Stimulated activated CD8-positive, alpha-beta memory T cell treated with anti-CD3 and anti-CD28 coated beads, Interleukin-7, amount 100 ng/mL, for 1 hour (primary cell): Measurements from ENCODE around the gene MB.

ENCODE experiments used
- DNase-seq, 2 donors: peaks; one replicate each; pipeline ENCODE4 v3.0.0-alpha.2; 2020; ENCODE audit warnings: low read depth in 2 of 2

Gene MB

GRCh38 chr22:35615156-35615555, 2.0 kb downstream of the MB start:
- no peak for DNase-seq

DNA sequence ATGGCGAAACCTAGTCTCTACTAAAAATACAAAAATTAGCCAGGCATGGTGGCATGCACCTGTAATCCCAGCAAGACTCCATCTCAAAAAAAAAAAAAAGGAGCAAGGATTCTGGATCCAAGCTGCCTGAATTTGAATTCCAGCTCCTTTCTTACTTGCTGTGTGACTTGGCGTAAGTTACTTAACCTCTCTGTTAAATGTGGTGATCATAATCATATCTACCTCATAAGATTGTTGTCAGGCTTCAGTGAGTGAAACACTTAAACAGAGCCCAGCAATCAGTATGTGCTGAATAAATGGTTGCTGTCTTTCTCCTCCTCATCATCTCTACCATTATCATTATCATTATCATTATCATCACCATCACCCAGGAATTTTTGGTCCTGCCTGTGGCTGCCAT, 2.7 kb downstream of the MB start:
- DNase-seq, result no peak

- no peak for DNase-seq
Measured at GRCh38 chr22:35612903-35613302, 4.2 kb downstream of the MB start.

GRCh38 chr22:35611891-35612576, 5.1 kb downstream of the MB start:
- DNase-seq, result no peak

DNA sequence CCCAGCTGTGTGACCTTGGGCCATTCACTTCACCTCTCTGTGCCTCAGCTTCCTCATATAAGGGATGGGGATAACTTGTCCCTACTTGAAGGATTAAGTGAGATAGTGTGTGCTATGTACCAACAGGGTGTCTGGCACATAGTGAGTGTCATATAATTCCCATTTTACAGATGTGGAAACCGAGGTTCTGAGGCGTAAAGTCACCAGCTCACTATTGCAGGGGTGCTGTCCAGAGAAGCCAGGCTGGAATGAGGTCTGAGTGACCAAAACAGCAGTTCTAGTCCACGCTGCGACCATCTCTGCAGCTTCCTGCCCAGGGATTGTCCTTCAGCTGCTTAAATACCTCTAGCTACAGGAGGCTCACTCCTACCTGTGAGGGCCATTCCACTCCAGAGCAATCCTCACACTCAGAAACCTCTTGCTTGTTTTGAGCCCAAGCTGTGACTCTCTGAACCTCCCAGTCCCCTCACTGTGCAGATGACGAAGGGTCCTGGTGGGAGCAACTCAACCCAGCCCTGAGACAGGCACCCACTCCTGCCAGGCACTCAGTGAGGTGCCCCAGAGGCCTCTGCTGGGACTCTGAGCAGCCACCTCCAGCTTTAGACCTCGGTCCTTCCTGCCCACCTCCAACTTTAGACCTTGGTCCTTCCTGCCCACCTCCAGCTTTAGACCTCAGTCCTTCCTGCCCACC, 5.8 kb downstream of the MB start:
- no peak for DNase-seq

GRCh38 chr22:35610741-35611140, 6.4 kb downstream of the MB start:
- no peak for DNase-seq

DNA sequence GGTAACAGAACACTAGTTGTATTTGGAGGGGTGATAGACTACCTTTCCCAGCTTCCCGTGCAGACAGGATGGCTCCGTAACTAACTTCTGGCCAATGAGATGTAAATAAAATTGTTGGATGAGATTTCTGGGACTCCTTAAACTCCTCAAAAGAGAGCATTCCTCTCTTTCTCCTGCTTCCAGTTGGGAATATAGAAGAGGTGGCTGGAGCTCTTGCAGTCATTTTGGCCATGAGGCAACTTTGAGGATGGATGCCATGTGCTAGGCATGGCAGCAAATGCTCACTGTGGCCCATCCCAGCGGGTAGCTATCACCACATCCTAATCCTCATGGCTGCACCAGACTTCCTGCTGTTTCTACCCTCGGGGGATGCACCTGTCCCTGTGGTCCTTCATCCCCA, 7.4 kb downstream of the MB start:
- no peak for DNase-seq

- no peak for DNase-seq
Measured at GRCh38 chr22:35609261-35609660, 7.9 kb downstream of the MB start.

GRCh38 chr22:35608088-35608487, 9.0 kb downstream of the MB start:
- no peak for DNase-seq

- no peak for DNase-seq
Measured at GRCh38 chr22:35606916-35607315, 10.2 kb downstream of the MB start.

DNA sequence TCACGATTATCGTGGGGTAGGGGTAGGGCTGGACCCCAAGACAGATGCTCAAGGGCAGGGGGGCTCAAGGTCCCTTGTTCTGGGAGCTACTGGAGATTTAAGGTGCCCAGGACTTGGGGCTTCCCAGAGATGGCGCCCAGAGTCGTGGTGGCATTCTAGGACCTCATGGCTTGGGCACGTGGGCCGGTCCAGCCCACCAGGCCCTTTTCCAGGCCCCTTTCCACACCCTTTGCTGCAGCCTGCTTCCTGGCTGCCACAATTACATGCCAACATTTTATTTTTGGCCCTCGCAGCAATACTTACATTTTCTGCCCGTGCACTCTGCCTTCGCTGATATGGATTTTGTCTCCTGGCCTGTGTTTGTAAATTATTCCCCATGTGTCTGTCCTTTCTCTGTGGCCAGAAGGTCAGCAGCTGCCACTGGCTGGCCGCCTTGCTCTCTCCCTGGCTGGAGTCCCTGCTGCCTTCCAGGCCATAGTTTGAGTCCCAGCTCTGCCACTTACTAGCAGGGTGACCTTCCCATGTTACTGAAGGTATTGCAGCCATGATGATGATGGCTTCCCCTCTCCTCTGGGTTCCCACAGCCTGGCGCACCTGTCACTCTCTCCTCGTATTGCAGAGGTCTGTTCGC, 11.2 kb downstream of the MB start:
- no peak for DNase-seq

DNA sequence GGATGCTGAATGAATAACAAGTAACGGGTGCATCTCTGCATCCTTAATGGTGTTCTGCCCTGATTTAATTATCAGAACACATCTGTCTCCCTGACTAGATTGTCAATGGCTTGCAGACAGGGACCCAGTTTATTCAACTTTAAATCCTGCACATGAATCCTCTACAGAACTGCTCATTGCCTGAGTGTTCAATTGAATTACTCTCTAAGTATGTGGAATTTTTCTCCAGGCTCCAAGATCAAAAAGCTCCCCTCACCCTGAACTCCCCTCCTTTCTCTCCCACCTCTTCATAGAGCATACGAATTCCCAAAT, 11.8 kb downstream of the MB start:
- no peak for DNase-seq

- DNase-seq, result no peak
Measured at GRCh38 chr22:35604621-35605368, 12.3 kb downstream of the MB start.

DNA sequence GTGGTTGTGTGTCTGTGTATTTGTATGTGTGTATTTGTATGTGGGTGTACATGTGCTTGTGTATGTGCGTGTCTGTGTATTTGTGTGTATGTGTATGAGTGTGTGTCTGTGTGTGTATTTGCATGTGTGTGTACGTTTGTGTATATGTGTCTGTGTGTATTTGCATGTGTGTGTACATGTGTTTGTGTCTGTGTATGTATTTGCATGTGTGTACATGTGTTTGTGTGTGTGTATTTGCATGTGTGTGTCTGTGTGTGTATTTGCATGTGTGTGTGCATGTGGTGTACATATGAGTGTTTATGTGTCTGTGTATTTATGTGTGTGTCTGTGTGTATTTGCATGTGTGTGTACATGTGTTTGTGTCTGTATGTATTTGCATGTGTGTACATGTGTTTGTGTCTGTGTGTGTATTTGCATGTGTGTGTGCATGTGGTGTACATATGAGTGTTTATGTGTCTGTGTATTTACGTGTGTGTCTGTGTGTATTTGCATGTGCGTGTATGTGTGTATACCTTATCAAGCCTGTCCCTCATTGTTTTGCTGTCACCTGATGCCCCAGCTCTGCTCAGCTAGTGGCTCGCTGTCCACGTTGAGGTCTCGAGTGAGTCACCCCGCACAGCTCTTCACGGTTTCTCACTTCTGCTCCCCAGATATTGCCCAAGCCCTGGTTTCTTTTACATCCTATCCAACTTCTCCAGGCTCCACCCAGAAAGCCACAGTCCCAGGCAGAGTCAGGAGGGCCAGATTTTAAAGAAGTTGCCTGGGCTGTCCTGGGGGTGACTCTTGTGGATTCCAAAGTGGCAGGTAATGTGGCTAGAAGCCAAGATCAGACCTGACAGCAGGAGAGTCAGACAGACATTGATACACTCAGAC, 15.2 kb downstream of the MB start:
- no peak for DNase-seq

DNA sequence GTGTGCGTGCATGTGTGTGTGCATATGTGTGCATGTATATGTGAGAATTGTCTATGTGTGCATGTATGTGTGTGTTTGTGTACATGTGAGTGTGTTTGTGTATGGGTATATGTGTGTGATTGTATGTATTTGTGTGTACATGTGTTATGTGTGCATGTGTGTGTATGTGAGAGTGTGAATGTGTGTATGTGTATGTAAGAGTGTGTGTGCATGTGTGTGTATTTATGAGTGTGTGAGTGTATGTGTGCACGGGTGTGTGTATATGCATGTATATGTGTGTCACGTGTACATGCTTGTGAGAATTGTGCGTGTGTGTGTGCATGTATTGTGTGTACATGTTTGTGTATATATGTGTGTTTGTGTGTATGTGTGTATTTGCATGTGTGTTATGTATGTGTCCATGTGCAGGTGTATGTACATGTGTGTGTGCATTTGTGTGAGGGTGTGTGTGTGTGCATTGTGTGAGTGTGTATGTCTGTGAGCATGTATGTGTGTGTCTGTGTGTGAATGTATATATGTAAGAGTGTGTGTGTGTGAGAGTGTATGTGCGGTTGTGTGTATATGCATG, 16.0 kb downstream of the MB start:
- DNase-seq, result no peak

GRCh38 chr22:35600476-35600875, 16.7 kb downstream of the MB start:
- DNase-seq, result no peak

GRCh38 chr22:35599364-35599763, 17.8 kb downstream of the MB start:
- DNase-seq, result no peak

DNA sequence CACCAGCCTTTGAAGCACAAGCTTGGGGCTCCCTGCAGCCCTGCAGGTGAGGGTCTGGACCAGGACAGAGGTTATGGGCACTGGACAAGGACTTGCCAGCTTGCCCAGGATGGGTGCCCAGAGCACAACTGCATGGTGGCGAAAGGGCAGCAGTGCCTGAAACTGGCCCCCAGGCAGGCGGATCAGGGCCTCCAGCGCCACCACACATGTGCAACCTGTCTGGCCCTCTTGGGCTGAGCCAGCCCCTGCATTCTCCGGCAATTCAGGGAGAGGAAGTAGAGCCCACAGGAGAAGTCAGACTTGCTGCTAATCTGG, 18.8 kb downstream of the MB start:
- DNase-seq, result no peak

GRCh38 chr22:35597692-35598395, 19.3 kb downstream of the MB start:
- DNase-seq, result no peak

- no peak for DNase-seq
Measured at GRCh38 chr22:35596821-35597220, 20.3 kb downstream of the MB start.

DNA sequence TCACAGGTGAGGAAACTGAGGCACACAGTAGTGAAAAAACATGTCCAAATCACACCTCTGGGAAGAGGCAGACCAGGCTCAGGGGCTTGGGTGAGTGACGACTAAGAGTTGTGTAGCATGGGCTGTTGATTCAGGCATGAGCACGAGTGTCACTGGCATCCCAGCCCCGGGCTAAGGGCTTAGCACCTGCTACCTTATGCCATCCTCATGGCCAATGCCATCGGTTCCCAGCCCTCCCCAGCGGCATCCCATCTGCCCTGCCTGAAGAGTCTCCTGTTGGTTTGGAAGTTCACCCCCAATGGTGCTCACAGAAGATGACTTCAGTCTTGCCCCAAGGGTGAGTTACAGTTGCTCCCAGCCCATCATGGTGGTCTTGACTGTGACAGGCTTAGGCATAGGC, 22.4 kb downstream of the MB start:
- no peak for DNase-seq
